GM21390 (cell line): ENCODE data around the gene ACY1.
A peak's percentile ranks its signal among the peaks of the same experiment; 100 is the strongest.
"Not testable (repeated sequence)": the region's sequence is repeated elsewhere in the genome, so short reads cannot be mapped to it uniquely, and the experiment has no call there.

Experiments
- ATAC-seq: cut with Tn5 transposase; IDR thresholded peaks from one replicate; pipeline ENCODE4 v1.9.1; 2021; ENCODE audit not compliant: unreplicated experiment

Gene ACY1

GRCh38 chr3:51982352-51982837 lies 940 bp upstream of the ACY1 start:
- peak; percentile 48 for ATAC-seq

- ATAC-seq, result no peak
These were observed 388 bp downstream of the ACY1 start for GRCh38 chr3:51983578-51984268.

- ATAC-seq, result no peak
These were observed 923 bp downstream of the ACY1 start for GRCh38 chr3:51984269-51984647.

GRCh38 chr3:51985063-51985462 lies 1.7 kb downstream of the ACY1 start:
- ATAC-seq, result no peak

GRCh38 chr3:51986010-51986947 lies 2.9 kb downstream of the ACY1 start:
- ATAC-seq, result no peak

GRCh38 chr3:51987568-51987967 lies 4.2 kb downstream of the ACY1 start:
- ATAC-seq, result no peak

GRCh38 chr3:51988286-51989146 lies 5.2 kb downstream of the ACY1 start:
- no peak for ATAC-seq

GRCh38 chr3:51990501-51990971 lies 7.2 kb downstream of the ACY1 start:
- ATAC-seq, result not testable (repeated sequence)

- no peak for ATAC-seq
These were observed 8.8 kb downstream of the ACY1 start for GRCh38 chr3:51992017-51992682.

- not testable (repeated sequence) for ATAC-seq
These were observed 10.3 kb downstream of the ACY1 start for GRCh38 chr3:51993657-51994056.

GRCh38 chr3:51994530-51994929 lies 11.2 kb downstream of the ACY1 start:
- no peak for ATAC-seq

- peak; percentile 83 for ATAC-seq
These were observed 12.2 kb downstream of the ACY1 start, which contains the start of gene RPL29 for GRCh38 chr3:51995346-51996163. RPL29 (minus strand) TSS chr3:51995895; CDS start chr3:51995461, 434 bp downstream.

GRCh38 chr3:51997172-51997571 lies 13.8 kb downstream of the ACY1 start:
- ATAC-seq, result no peak

GRCh38 chr3:51997935-51998596 lies 14.7 kb downstream of the ACY1 start:
- no peak for ATAC-seq

- no peak for ATAC-seq
These were observed 15.4 kb downstream of the ACY1 start for GRCh38 chr3:51998774-51999173.

GRCh38 chr3:51999846-52000245 lies 16.5 kb downstream of the ACY1 start:
- ATAC-seq, result no peak

GRCh38 chr3:52001443-52001974 lies 18.2 kb downstream of the ACY1 start:
- ATAC-seq, result peak; percentile 83

GRCh38 chr3:52002748-52003147 lies 19.4 kb downstream of the ACY1 start:
- ATAC-seq, result no peak
